Neuron (in vitro differentiated cells): Measurements from ENCODE around the gene PTGFRN.

Source experiments
- H2AFZ ChIP-seq: one replicate; pipeline ENCODE4 v1.6.1; 2013; ENCODE audit warnings: low read depth, mild to moderate bottlenecking, inconsistent platforms, low read length, moderate library complexity
- H3K27me3 ChIP-seq: one replicate; pipeline ENCODE4 v1.6.1; 2013; ENCODE audit warnings: low read length; ENCODE audit not compliant: insufficient read depth
- H3K36me3 ChIP-seq: one replicate; pipeline ENCODE4 v1.6.1; 2013; ENCODE audit warnings: low read length; ENCODE audit not compliant: insufficient read depth
- H3K4me1 ChIP-seq: one replicate; pipeline ENCODE4 v1.6.1; 2013; ENCODE audit warnings: low read length; ENCODE audit not compliant: insufficient read depth
- H3K4me3 ChIP-seq: 2 replicates; pipeline ENCODE4 v1.5.1; 2013; ENCODE audit warnings: mild to moderate bottlenecking, low read length, moderate library complexity
- H3K9me3 ChIP-seq: one replicate; pipeline ENCODE4 v1.6.1; 2013; ENCODE audit warnings: low read length

Gene PTGFRN

DNA sequence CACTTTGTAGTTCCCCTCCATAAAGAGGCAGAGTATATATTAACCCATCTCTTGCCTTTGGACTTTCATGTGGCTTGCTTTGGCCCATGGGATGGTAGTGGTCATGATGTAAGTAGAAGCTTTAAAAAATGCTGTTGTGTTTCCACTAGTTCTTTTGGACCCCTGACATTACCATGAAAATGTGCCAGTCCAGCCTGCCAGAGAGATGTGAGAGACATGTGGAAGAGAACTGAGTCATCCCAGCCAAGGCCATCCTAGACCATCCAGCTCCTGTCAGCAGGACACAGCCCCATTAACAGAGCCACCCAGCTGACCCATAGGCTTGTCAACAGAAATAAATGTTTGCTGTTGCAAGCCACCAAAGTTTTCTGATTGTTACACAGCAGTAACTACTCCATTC lies 87.9 kb downstream of the PTGFRN start:
- Histone ChIP-seq H3K4me3 (no peak overlapping the region), H3K9me3 (no peaks in the 10 kb centered on the region), H3K36me3 (no peaks in the 10 kb centered on the region)

DNA sequence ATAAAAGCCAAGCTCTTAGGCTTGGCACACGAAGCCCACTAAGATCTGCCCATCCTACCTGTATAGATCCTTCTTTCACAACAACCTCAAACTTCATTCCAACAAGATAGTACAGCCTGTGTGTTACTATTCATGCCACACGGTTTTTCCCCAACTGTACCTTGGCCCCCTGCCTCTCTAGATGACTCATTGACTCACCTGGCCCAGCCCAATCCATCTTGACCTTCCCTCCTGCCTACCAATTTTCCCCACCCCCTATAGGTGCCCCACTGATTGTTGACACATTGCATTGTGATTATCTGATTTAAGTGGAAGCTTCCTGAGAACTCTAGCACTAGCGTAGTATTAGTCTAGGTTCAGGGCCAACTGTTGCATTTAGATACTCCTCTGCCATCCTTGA lies 89.9 kb downstream of the PTGFRN start:
- Histone ChIP-seq H3K36me3 (no peaks in the 10 kb centered on the region), H3K4me1 (peaks cover 16% of the 10 kb centered on the region), H3K27me3 (no peaks in the 10 kb centered on the region), H3K9me3 (no peaks in the 10 kb centered on the region), H3K4me3 (no peak overlapping the region), H2AFZ (no peak overlapping the region)

More for the DNA sequence above, 87.9 kb downstream of the PTGFRN start:
- no peak overlapping the region for H2AFZ ChIP-seq
- no peaks in the 10 kb centered on the region for H3K27me3 ChIP-seq
- no peaks in the 10 kb centered on the region for H3K4me1 ChIP-seq

DNA sequence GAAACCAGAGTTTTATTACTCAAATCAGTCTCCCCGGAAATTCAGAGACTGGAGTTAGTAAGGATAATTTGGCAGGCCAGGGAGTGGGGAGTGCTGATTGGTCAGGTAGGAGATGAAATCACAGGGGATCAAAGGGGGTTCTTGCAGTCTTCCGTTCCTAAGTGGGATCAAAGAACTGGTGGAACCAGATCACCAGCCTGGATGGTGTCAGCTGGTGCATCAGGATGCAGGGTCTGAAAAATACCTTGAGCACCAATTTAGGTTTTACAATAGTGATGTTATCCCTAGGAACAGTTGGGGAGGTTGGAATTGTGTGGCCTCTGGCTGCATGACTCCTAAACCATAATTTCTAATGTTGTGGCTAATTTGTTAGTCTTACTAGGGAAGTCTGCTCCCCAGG lies 90.4 kb downstream of the PTGFRN start:
- no peaks in the 10 kb centered on the region for H3K9me3 ChIP-seq
- peaks cover 22% of the 10 kb centered on the region for H3K4me1 ChIP-seq
- no peak overlapping the region for H3K4me3 ChIP-seq
- no peaks in the 10 kb centered on the region for H3K27me3 ChIP-seq
- no peak overlapping the region for H2AFZ ChIP-seq
- no peaks in the 10 kb centered on the region for H3K36me3 ChIP-seq

DNA sequence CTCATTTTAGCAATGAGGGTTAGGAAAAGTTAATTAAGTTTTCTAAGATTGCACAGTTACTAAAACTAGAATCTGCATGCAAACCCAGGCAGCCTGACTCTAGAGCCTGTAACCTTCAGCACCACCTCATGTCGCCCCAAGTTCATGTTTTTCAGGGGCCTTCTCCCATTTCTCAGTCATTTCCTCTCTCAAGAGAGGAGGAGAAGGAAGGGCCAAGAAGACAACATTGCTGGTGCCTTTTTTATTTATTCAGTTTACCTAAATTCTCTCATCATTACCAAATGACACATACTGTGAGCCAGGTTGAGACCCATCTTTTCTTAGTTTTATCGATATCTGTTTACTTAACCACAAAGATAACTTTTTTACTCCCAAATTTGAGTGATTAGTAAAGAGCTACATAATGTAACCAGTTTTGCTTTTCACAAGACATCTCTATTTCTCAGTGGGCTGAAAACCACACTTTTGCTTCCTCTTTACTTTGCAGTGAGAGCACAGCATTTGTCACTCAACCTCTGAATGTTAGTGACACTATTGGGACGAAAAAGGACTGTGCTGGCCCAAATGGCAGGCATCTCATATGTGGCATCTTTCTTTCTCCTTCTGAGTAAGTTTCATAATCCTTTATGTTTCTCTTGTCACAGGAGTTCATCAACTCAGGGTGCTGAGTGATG lies 91.7 kb downstream of the PTGFRN start, which contains the start of gene CD101:
TSS of gene CD101 (plus strand) at position 507 of the 674 bp plus-strand sequence. CDS start at position 565, 58 bp downstream.
- Histone ChIP-seq H3K4me3 (no peak within 1 kb of the TSS), H3K4me1 (peaks cover 23% of the 10 kb centered on the region), H3K36me3 (no peaks in the 10 kb centered on the region), H3K27me3 (no peaks in the 10 kb centered on the region), H2AFZ (no peak within 1 kb of the TSS), H3K9me3 (no peaks in the 10 kb centered on the region)

GRCh38 chr1:117003223-117003875 lies 93.6 kb downstream of the PTGFRN start:
- Histone ChIP-seq H2AFZ (peak overlapping the region; percentile 76), H3K4me3 (no peak overlapping the region), H3K4me1 (peaks cover 23% of the 10 kb centered on the region), H3K9me3 (no peaks in the 10 kb centered on the region), H3K36me3 (no peaks in the 10 kb centered on the region), H3K27me3 (no peaks in the 10 kb centered on the region)

DNA sequence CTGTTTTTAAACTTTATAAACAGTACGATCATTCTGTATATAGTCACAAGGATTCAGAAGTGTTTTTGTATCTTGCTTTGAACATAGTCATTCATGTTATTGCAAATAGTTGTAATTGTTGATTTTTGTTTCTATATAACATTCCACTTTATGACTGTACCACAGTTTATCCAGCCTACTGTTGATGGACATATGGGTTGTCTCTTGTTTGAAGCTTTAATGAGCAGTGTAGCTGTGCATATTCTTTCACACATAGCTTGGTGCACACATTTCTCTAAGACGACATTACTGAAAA lies 98.0 kb downstream of the PTGFRN start:
- no peaks in the 10 kb centered on the region for H3K9me3 ChIP-seq
- no peak overlapping the region for H3K4me3 ChIP-seq
- no peaks in the 10 kb centered on the region for H3K36me3 ChIP-seq
- H3K27me3 ChIP-seq: no peaks in the 10 kb centered on the region
- H3K4me1 ChIP-seq: peaks cover 33% of the 10 kb centered on the region
- H2AFZ ChIP-seq: no peak overlapping the region

DNA sequence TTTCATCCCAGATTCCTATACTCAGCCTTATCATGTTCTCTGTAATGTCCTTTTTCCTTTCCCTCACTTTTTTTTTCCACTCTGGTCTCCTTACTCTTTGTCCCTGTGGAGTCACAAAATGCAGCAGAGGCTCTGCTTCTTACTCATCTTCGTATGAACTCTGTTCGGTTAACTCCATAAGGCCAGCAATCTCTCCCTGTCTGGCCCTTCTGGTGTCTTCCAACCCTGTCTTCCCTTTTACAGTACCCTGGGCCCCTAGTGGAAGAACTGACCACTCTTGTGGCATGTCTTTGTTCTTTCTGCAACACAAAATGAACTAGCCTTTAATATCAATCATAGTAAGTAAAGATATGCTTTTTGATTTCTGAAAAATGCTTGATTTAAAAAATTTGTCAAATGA lies 98.9 kb downstream of the PTGFRN start:
- H3K27me3 ChIP-seq: no peaks in the 10 kb centered on the region
- H3K36me3 ChIP-seq: no peaks in the 10 kb centered on the region
- no peak overlapping the region for H3K4me3 ChIP-seq
- no peaks in the 10 kb centered on the region for H3K9me3 ChIP-seq
- H3K4me1 ChIP-seq: peaks cover 26% of the 10 kb centered on the region
- no peak overlapping the region for H2AFZ ChIP-seq

DNA sequence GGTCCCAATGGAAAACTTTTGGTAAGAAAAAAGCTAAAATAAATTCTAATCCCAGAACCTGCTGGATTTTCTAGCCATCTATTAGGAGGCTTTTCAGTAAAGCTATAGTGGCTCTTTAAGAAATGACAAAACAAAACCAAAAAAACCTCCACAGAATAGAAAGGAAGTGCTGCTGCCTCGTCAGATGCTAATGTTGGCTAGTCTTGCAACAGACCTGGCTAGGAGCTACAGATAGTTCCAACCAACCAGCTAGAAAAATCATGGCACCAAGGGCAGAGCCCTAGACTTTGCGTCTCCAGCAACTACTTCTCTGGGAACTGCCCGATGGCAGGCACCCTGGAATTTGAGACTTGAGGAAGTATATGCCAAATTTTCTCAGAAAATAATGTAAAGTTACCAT lies 99.4 kb downstream of the PTGFRN start:
- H3K4me1 ChIP-seq: peaks cover 21% of the 10 kb centered on the region
- H3K36me3 ChIP-seq: no peaks in the 10 kb centered on the region
- H3K4me3 ChIP-seq: no peak overlapping the region
- H3K9me3 ChIP-seq: no peaks in the 10 kb centered on the region
- H2AFZ ChIP-seq: no peak overlapping the region
- H3K27me3 ChIP-seq: no peaks in the 10 kb centered on the region

- H2AFZ ChIP-seq: no peak overlapping the region
- H3K36me3 ChIP-seq: no peaks in the 10 kb centered on the region
- H3K9me3 ChIP-seq: no peaks in the 10 kb centered on the region
- no peaks in the 10 kb centered on the region for H3K27me3 ChIP-seq
- H3K4me1 ChIP-seq: peaks cover 10% of the 10 kb centered on the region
- no peak overlapping the region for H3K4me3 ChIP-seq
Observed at GRCh38 chr1:117010310-117010969, 100.7 kb downstream of the PTGFRN start.

GRCh38 chr1:117011334-117011733 lies 101.6 kb downstream of the PTGFRN start:
- Histone ChIP-seq H3K9me3 (no peaks in the 10 kb centered on the region), H3K4me3 (no peak overlapping the region), H3K36me3 (no peaks in the 10 kb centered on the region), H3K4me1 (peaks cover 10% of the 10 kb centered on the region), H3K27me3 (no peaks in the 10 kb centered on the region), H2AFZ (no peak overlapping the region)

- Histone ChIP-seq H3K36me3 (no peaks in the 10 kb centered on the region), H3K9me3 (no peaks in the 10 kb centered on the region), H3K4me3 (no peak overlapping the region), H3K4me1 (peaks cover 15% of the 10 kb centered on the region), H2AFZ (no peak overlapping the region), H3K27me3 (no peaks in the 10 kb centered on the region)
Observed at GRCh38 chr1:117013309-117013858, 103.7 kb downstream of the PTGFRN start.

GRCh38 chr1:117014209-117014608 lies 104.5 kb downstream of the PTGFRN start:
- Histone ChIP-seq H3K27me3 (no peaks in the 10 kb centered on the region), H2AFZ (no peak overlapping the region), H3K9me3 (no peaks in the 10 kb centered on the region), H3K36me3 (no peaks in the 10 kb centered on the region), H3K4me1 (peaks cover 11% of the 10 kb centered on the region), H3K4me3 (no peak overlapping the region)

DNA sequence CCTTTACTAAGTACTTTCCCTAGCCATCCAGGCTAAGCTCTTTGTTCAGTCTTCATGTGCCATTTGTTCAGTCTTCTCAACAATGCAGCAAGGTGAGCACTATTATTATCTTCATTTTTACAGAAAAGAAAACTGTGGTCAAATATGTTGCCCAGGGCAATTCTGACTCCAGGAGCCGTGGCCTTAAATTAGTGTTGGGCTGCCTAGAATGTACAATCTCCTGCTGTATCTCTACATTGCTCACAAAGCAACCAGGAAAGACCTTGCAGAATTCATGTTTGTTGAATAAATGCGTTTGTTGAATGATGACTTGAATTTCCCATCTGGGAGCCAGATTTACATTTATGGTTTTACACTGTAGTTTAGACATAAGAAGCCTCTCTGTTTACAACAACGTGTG lies 106.0 kb downstream of the PTGFRN start:
- Histone ChIP-seq H3K9me3 (no peaks in the 10 kb centered on the region), H3K4me1 (peaks cover 6% of the 10 kb centered on the region), H3K27me3 (no peaks in the 10 kb centered on the region), H3K4me3 (no peak overlapping the region), H2AFZ (no peak overlapping the region), H3K36me3 (no peaks in the 10 kb centered on the region)
